ENCODE data around the gene PRG2. TPM values are rescaled to one million over a fixed set of nuclear protein-coding genes. Genes with fewer than 3 reads are reported as not detected.

Gene PRG2
- total RNA-seq, 2 experiments from 2014 or later, result 0.98 to 1.6 TPM

- peaks cover 29% of the 10 kb centered on the region for H3K4me1 Mint-ChIP-seq
- ATAC-seq (no peak), DNase-seq (no peak)
- H3K27me3 Mint-ChIP-seq, result no peaks in the 10 kb centered on the region
- intact Hi-C loops (cut with DNase I, micrococcal nuclease), result loop anchor here (1.0 to 5.0 kb wide), 11 partner anchors 33 to 1715 kb away; partner anchors contain the start of genes MED19 (in 2 of the 2), TMX2 (in 2 of the 2), FAM111A (in 1 of the 2) and LPXN (in 1 of the 2)
- POLR2A ChIA-PET, result interaction anchor here (0.7 kb wide), 1 partner anchor 75 kb away, joined by 3 read pairs; no protein-coding TSS in a partner anchor
- H3K9me3 Mint-ChIP-seq (ENCODE audit: low read depth), result no peaks in the 10 kb centered on the region
- H3K4me3 Mint-ChIP-seq, result peak overlapping the region; percentile 98
- peaks cover 40% of the 10 kb centered on the region for H3K36me3 Mint-ChIP-seq (ENCODE audit: low read depth)
- peak overlapping the region; percentile 95 for H3K27ac Mint-ChIP-seq
- CTCF ChIA-PET, result interaction anchor here (0.7 to 2.8 kb wide), 8 partner anchors 9 to 56 kb away, joined by 3 to 21 read pairs (median 3); partner anchors contain the start of gene RTN4RL2
These were observed 37.3 kb upstream of the PRG2 start for GRCh38 chr11:57427727-57428082.

GRCh38 chr11:57426929-57427726, 36.7 kb upstream of the PRG2 start, which contains the start of gene SLC43A3:
Gene SLC43A3, minus strand, starts transcription at chr11:57427121. Its CDS starts 949 bp downstream, at chr11:57426172.
- peak; percentile 67 for ATAC-seq
- H3K4me3 Mint-ChIP-seq, result peak within 1 kb of the TSS; percentile 98
- peaks cover 46% of the 10 kb centered on the region for H3K36me3 Mint-ChIP-seq (ENCODE audit: low read depth)
- peaks cover 34% of the 10 kb centered on the region for H3K4me1 Mint-ChIP-seq
- intact Hi-C loops (cut with DNase I, micrococcal nuclease), result loop anchor here (1.0 to 5.0 kb wide), 11 partner anchors 33 to 1715 kb away; partner anchors contain the start of genes MED19 (in 2 of the 2), TMX2 (in 2 of the 2), FAM111A (in 1 of the 2) and LPXN (in 1 of the 2)
- no peaks in the 10 kb centered on the region for H3K27me3 Mint-ChIP-seq
- no peaks in the 10 kb centered on the region for H3K9me3 Mint-ChIP-seq (ENCODE audit: low read depth)
- DNase-seq, result peak; percentile 90
- POLR2A ChIA-PET, result interaction anchor here (0.6 to 0.7 kb wide), 2 partner anchors 74 to 254 kb away, joined by 3 read pairs; no protein-coding TSS in a partner anchor
- H3K27ac Mint-ChIP-seq, result peak within 1 kb of the TSS; percentile 95
- CTCF ChIA-PET, result interaction anchor here (0.8 to 2.8 kb wide), 9 partner anchors 9 to 214 kb away, joined by 3 to 21 read pairs (median 3); partner anchors contain the start of gene RTN4RL2

GRCh38 chr11:57426439-57426928, 36.0 kb upstream of the PRG2 start:
- ChIA-PET CTCF (interaction anchor here (0.7 to 2.8 kb wide), 6 partner anchors 15 to 280 kb away, joined by 3 to 21 read pairs (median 3); partner anchors contain the start of gene RTN4RL2), POLR2A (interaction anchor here (0.6 kb wide), 1 partner anchor 254 kb away, joined by 3 read pairs; no protein-coding TSS in a partner anchor)
- DNase-seq (peak; percentile 43), ATAC-seq (no peak)
- H3K27me3 Mint-ChIP-seq, result no peaks in the 10 kb centered on the region
- peaks cover 52% of the 10 kb centered on the region for H3K36me3 Mint-ChIP-seq (ENCODE audit: low read depth)
- no peaks in the 10 kb centered on the region for H3K9me3 Mint-ChIP-seq (ENCODE audit: low read depth)
- H3K4me3 Mint-ChIP-seq, result peak overlapping the region; percentile 98
- H3K4me1 Mint-ChIP-seq, result peaks cover 39% of the 10 kb centered on the region
- H3K27ac Mint-ChIP-seq, result peak overlapping the region; percentile 95
- intact Hi-C loops (cut with DNase I, micrococcal nuclease), result loop anchor here (2.0 to 5.0 kb wide), 8 partner anchors 51 to 1716 kb away; partner anchors contain the start of genes MED19 (in 2 of the 2), TMX2 (in 2 of the 2), FAM111A (in 1 of the 2) and LPXN (in 1 of the 2)

- POLR2A ChIA-PET, result interaction anchor here (1.4 to 1.7 kb wide), 2 partner anchors 32 to 316 kb away, joined by 5 read pairs; partner anchors contain the start of gene SELENOH
- peak overlapping the region; percentile 98 for H3K4me3 Mint-ChIP-seq
These were observed 35.4 kb upstream of the PRG2 start for GRCh38 chr11:57425565-57426438.

GRCh38 chr11:57424792-57425564, 34.5 kb upstream of the PRG2 start:
- peak overlapping the region; percentile 98 for H3K4me3 Mint-ChIP-seq
- peaks cover 54% of the 10 kb centered on the region for H3K4me1 Mint-ChIP-seq
- no peaks in the 10 kb centered on the region for H3K9me3 Mint-ChIP-seq (ENCODE audit: low read depth)
- H3K27ac Mint-ChIP-seq, result peak overlapping the region; percentile 95
- intact Hi-C loops (cut with DNase I, micrococcal nuclease), result loop anchor here (1.0 to 5.0 kb wide), 15 partner anchors 19 to 1717 kb away; partner anchors contain the start of genes CLP1 (in 1 of the 2), FAM111A (in 1 of the 2), LPXN (in 1 of the 2) and MED19 (in 1 of the 2)
- DNase-seq (peak; percentile 95), ATAC-seq (peak; percentile 90)
- peaks cover 67% of the 10 kb centered on the region for H3K36me3 Mint-ChIP-seq (ENCODE audit: low read depth)
- ChIA-PET CTCF (interaction anchor here (0.5 to 1.8 kb wide), 8 partner anchors 18 to 102 kb away, joined by 3 to 7 read pairs (median 4); partner anchors contain the start of gene RTN4RL2), POLR2A (interaction anchor here (0.6 to 2.2 kb wide), 6 partner anchors 19 to 317 kb away, joined by 3 to 19 read pairs (median 5); partner anchors contain the start of gene SELENOH)
- H3K27me3 Mint-ChIP-seq, result no peaks in the 10 kb centered on the region

More at GRCh38 chr11:57425565-57426438, 35.4 kb upstream of the PRG2 start:
- Mint-ChIP-seq H3K4me1 (peaks cover 46% of the 10 kb centered on the region), H3K27ac (peak overlapping the region; percentile 95), H3K36me3 (ENCODE audit: low read depth) (peaks cover 59% of the 10 kb centered on the region), H3K27me3 (no peaks in the 10 kb centered on the region), H3K9me3 (ENCODE audit: low read depth) (no peaks in the 10 kb centered on the region)
- ATAC-seq (no peak), DNase-seq (peak; percentile 28)
- CTCF ChIA-PET, result interaction anchor here (0.5 to 2.8 kb wide), 12 partner anchors 15 to 281 kb away, joined by 3 to 21 read pairs (median 3); partner anchors contain the start of gene RTN4RL2
- intact Hi-C loops (cut with DNase I, micrococcal nuclease), result loop anchor here (1.0 to 5.0 kb wide), 17 partner anchors 20 to 1716 kb away; partner anchors contain the start of genes MED19 (in 2 of the 2), TMX2 (in 2 of the 2), CLP1 (in 1 of the 2) and FAM111A (in 1 of the 2)

- intact Hi-C loops (cut with DNase I, micrococcal nuclease), result loop anchor here (2.0 kb wide), 4 partner anchors 35 to 317 kb away; partner anchors contain the start of genes CLP1 (in 1 of the 2), SELENOH (in 1 of the 2) and UBE2L6 (in 1 of the 2)
- peak overlapping the region; percentile 95 for H3K27ac Mint-ChIP-seq
- H3K9me3 Mint-ChIP-seq (ENCODE audit: low read depth), result no peaks in the 10 kb centered on the region
- peaks cover 57% of the 10 kb centered on the region for H3K4me1 Mint-ChIP-seq
- no peaks in the 10 kb centered on the region for H3K27me3 Mint-ChIP-seq
- DNase-seq (no peak), ATAC-seq (no peak)
- peak overlapping the region; percentile 98 for H3K4me3 Mint-ChIP-seq
- CTCF ChIA-PET, result interaction anchor here (1.2 to 1.8 kb wide), 4 partner anchors 19 to 69 kb away, joined by 4 to 7 read pairs (median 4); partner anchors contain the start of gene RTN4RL2
- H3K36me3 Mint-ChIP-seq (ENCODE audit: low read depth), result peaks cover 73% of the 10 kb centered on the region
- POLR2A ChIA-PET, result interaction anchor here (0.6 to 2.2 kb wide), 5 partner anchors 18 to 317 kb away, joined by 3 to 19 read pairs (median 5); partner anchors contain the start of gene SELENOH
These were observed 33.8 kb upstream of the PRG2 start for GRCh38 chr11:57424137-57424791.

- Mint-ChIP-seq H3K27ac (peak overlapping the region; percentile 80), H3K4me3 (peak overlapping the region; percentile 98), H3K4me1 (peaks cover 63% of the 10 kb centered on the region), H3K36me3 (ENCODE audit: low read depth) (peaks cover 88% of the 10 kb centered on the region), H3K27me3 (no peaks in the 10 kb centered on the region), H3K9me3 (ENCODE audit: low read depth) (no peaks in the 10 kb centered on the region)
- DNase-seq, result no peak
- ATAC-seq, result no peak
- ChIA-PET POLR2A (no interaction called here), CTCF (interaction anchor here (1.0 kb wide), 3 partner anchors 26 to 69 kb away, joined by 3 to 5 read pairs (median 3); no protein-coding TSS in a partner anchor)
- intact Hi-C loops (cut with DNase I, micrococcal nuclease), result no loop called here
These were observed 32.2 kb upstream of the PRG2 start for GRCh38 chr11:57422669-57423068.

- intact Hi-C loops (cut with DNase I, micrococcal nuclease), result no loop called here
- ChIA-PET CTCF (interaction anchor here (1.0 to 1.4 kb wide), 4 partner anchors 16 to 69 kb away, joined by 3 to 5 read pairs (median 4); no protein-coding TSS in a partner anchor), POLR2A (no interaction called here)
- Mint-ChIP-seq H3K4me1 (peaks cover 65% of the 10 kb centered on the region), H3K9me3 (ENCODE audit: low read depth) (no peaks in the 10 kb centered on the region), H3K27me3 (no peaks in the 10 kb centered on the region), H3K27ac (peak overlapping the region; percentile 80), H3K4me3 (no peak overlapping the region), H3K36me3 (ENCODE audit: low read depth) (peaks cover 96% of the 10 kb centered on the region)
- ATAC-seq, result no peak
- DNase-seq, result no peak
These were observed 31.4 kb upstream of the PRG2 start for GRCh38 chr11:57421805-57422204.

GRCh38 chr11:57421066-57421465, 30.6 kb upstream of the PRG2 start:
- Mint-ChIP-seq H3K4me3 (no peak overlapping the region), H3K9me3 (ENCODE audit: low read depth) (no peaks in the 10 kb centered on the region), H3K36me3 (ENCODE audit: low read depth) (peaks cover 96% of the 10 kb centered on the region), H3K27me3 (no peaks in the 10 kb centered on the region), H3K27ac (no peak overlapping the region), H3K4me1 (peaks cover 68% of the 10 kb centered on the region)
- intact Hi-C loops (cut with DNase I, micrococcal nuclease), result no loop called here
- ChIA-PET CTCF (interaction anchor here (0.6 to 1.4 kb wide), 2 partner anchors 9 to 15 kb away, joined by 3 to 4 read pairs; no protein-coding TSS in a partner anchor), POLR2A (interaction anchor here (0.5 kb wide), 1 partner anchor 249 kb away, joined by 3 read pairs; no protein-coding TSS in a partner anchor)
- DNase-seq, result no peak
- ATAC-seq, result no peak

All from activated CD4-positive, alpha-beta T cell treated with anti-CD3 and anti-CD28 coated beads for 36 hours (primary cell).